Adipocyte (in vitro differentiated cells): ENCODE measurements around the gene SRPX2.
"Not testable (repeated sequence)": the region's sequence is repeated elsewhere in the genome, so short reads cannot be mapped to it uniquely, and the experiment has no call there.

Experiments
- DNase-seq: peaks from one replicate; pipeline ENCODE4 v3.0.0-alpha.2; 2015; ENCODE audit warnings: low read depth
- H3K27me3 ChIP-seq: replicated peaks from 2 replicates; pipeline ENCODE4 v1.7.0; 2013; ENCODE audit warnings: mild to moderate bottlenecking, low read length, moderate library complexity; ENCODE audit not compliant: control insufficient read depth, insufficient read depth
- H3K36me3 ChIP-seq: 2 replicates; pipeline ENCODE4 v1.7.0; 2013; ENCODE audit warnings: low read length, mild to moderate bottlenecking, moderate library complexity; ENCODE audit not compliant: control insufficient read depth, insufficient read depth, severe bottlenecking
- H3K4me1 ChIP-seq: 2 replicates; pipeline ENCODE4 v1.7.0; 2013; ENCODE audit warnings: mild to moderate bottlenecking, low read length, moderate library complexity; ENCODE audit not compliant: control insufficient read depth, insufficient read depth
- H3K4me3 ChIP-seq: 2 replicates; pipeline ENCODE4 v1.7.0; 2013; ENCODE audit warnings: mild to moderate bottlenecking, low read length, moderate library complexity
- H3K9ac ChIP-seq: 2 replicates; pipeline ENCODE4 v1.7.0; 2013; ENCODE audit warnings: mild to moderate bottlenecking, low read length, moderate library complexity
- H3K9me3 ChIP-seq: 2 replicates; pipeline ENCODE4 v1.7.0; 2013; ENCODE audit warnings: mild to moderate bottlenecking, low read length, moderate library complexity; ENCODE audit not compliant: control insufficient read depth

SRPX2 gene

GRCh38 chrX:100704581-100705203 is 60.7 kb downstream of the SRPX2 start:
- no peak overlapping the region for H3K4me3 ChIP-seq
- H3K36me3 ChIP-seq = no peaks in the 10 kb centered on the region
- DNase-seq = no peak
- H3K9me3 ChIP-seq = peaks cover 4% of the 10 kb centered on the region
- no peak overlapping the region for H3K9ac ChIP-seq
- peaks cover 16% of the 10 kb centered on the region for H3K27me3 ChIP-seq
- no peaks in the 10 kb centered on the region for H3K4me1 ChIP-seq

GRCh38 chrX:100710816-100711215 is 66.8 kb downstream of the SRPX2 start:
- H3K4me1 ChIP-seq = no peaks in the 10 kb centered on the region
- H3K36me3 ChIP-seq = no peaks in the 10 kb centered on the region
- no peak overlapping the region for H3K4me3 ChIP-seq
- no peak overlapping the region for H3K9ac ChIP-seq
- peaks cover 3% of the 10 kb centered on the region for H3K27me3 ChIP-seq
- peaks cover 4% of the 10 kb centered on the region for H3K9me3 ChIP-seq
- no peak for DNase-seq

- no peak overlapping the region for H3K4me3 ChIP-seq
- peaks cover 9% of the 10 kb centered on the region for H3K27me3 ChIP-seq
- no peak for DNase-seq
- peaks cover under 1% of the 10 kb centered on the region for H3K9me3 ChIP-seq
- H3K36me3 ChIP-seq = no peaks in the 10 kb centered on the region
- H3K9ac ChIP-seq = no peak overlapping the region
- peaks cover 5% of the 10 kb centered on the region for H3K4me1 ChIP-seq
These were observed 73.4 kb downstream of the SRPX2 start for GRCh38 chrX:100717363-100717762.

GRCh38 chrX:100719139-100719538 is 75.1 kb downstream of the SRPX2 start:
- H3K27me3 ChIP-seq = peaks cover 9% of the 10 kb centered on the region
- peaks cover 5% of the 10 kb centered on the region for H3K4me1 ChIP-seq
- no peak for DNase-seq
- H3K9ac ChIP-seq = no peak overlapping the region
- H3K4me3 ChIP-seq = no peak overlapping the region
- H3K9me3 ChIP-seq = no peaks in the 10 kb centered on the region
- H3K36me3 ChIP-seq = no peaks in the 10 kb centered on the region

- Histone ChIP-seq H3K4me3 (no peak overlapping the region), H3K4me1 (peaks cover 5% of the 10 kb centered on the region)
- no peak for DNase-seq
These were observed 76.3 kb downstream of the SRPX2 start for GRCh38 chrX:100720301-100720700.

GRCh38 chrX:100721328-100721727 is 77.3 kb downstream of the SRPX2 start:
- H3K36me3 ChIP-seq = no peaks in the 10 kb centered on the region
- no peak overlapping the region for H3K9ac ChIP-seq
- H3K4me3 ChIP-seq = no peak overlapping the region

More at GRCh38 chrX:100720301-100720700, 76.3 kb downstream of the SRPX2 start:
- Histone ChIP-seq H3K9ac (no peak overlapping the region), H3K36me3 (no peaks in the 10 kb centered on the region), H3K9me3 (no peaks in the 10 kb centered on the region), H3K27me3 (peaks cover 9% of the 10 kb centered on the region)

GRCh38 chrX:100724006-100724405 is 80.0 kb downstream of the SRPX2 start:
- H3K9me3 ChIP-seq, DNase-seq, H3K9ac ChIP-seq, H3K4me3 ChIP-seq, H3K36me3 ChIP-seq, H3K4me1 ChIP-seq: not testable (repeated sequence)
- H3K27me3 ChIP-seq = peaks cover 11% of the 10 kb centered on the region

More at GRCh38 chrX:100721328-100721727, 77.3 kb downstream of the SRPX2 start:
- H3K27me3 ChIP-seq = peaks cover 9% of the 10 kb centered on the region
- H3K9me3 ChIP-seq = no peaks in the 10 kb centered on the region
- DNase-seq = no peak
- peaks cover 5% of the 10 kb centered on the region for H3K4me1 ChIP-seq
